ENCODE data around the gene PRDM8. TPM values are rescaled to one million over a fixed set of nuclear protein-coding genes. Genes with fewer than 3 reads are reported as not detected.

The PRDM8 gene
- total and polyA plus RNA-seq, 2 of the 8 experiments (the other 6 are each of a cell fraction or from before 2014, with no cell fraction given): not detected

GRCh38 chr4:80207172-80207583 lies 9.9 kb downstream of the PRDM8 start:
- peaks cover 8% of the 10 kb centered on the region; the same call in 1 of the 2 replicates for H3K23me2 ChIP-seq (ENCODE audit: low read depth, low read length)
- peak in 1 of 2 experiments; percentile 66 for DNase-seq (ENCODE audit: low read depth in 1 of 2, low spot score in 2 of 2)
- peaks cover 0 to 18% (median 3%) of the 10 kb centered on the region in 4 experiments; a peak in 4 of 7 replicates for H3K4me1 ChIP-seq (replicated peaks in 1 of 4; ENCODE audit: control insufficient read depth in 3 of 4, insufficient read depth in 4 of 4, low read length in 3 of 4)
- no peak for FAIRE-seq
- no peaks in the 10 kb centered on the region for H3K79me2 ChIP-seq (ENCODE audit: control insufficient read depth in 1 of 2, insufficient read depth in 2 of 2, low read length in 2 of 2)
- H3K56ac ChIP-seq (replicated peaks; ENCODE audit: insufficient read length, low read depth, low read length): no peak overlapping the region
- no peak overlapping the region for H4K8ac ChIP-seq (ENCODE audit: extremely low read depth, insufficient read depth, low read length)
- H3K4me3 ChIP-seq (ENCODE audit: extremely low read depth in 1 of 4, insufficient read depth in 2 of 4, low read depth in 3 of 4, low read length in 4 of 4): peak overlapping the region in 3 of 4 experiments; percentile 4 to 51 (median 28); a peak in 5 of 8 replicates
- H3K4ac ChIP-seq (replicated peaks; ENCODE audit: insufficient read length, low read depth, low read length): no peak overlapping the region
- H2AK5ac ChIP-seq (ENCODE audit: low read depth, low read length): no peak overlapping the region
- peak overlapping the region; percentile 89; the same call in 1 of the 2 replicates for H2AFZ ChIP-seq (ENCODE audit: low read length)
- no peak overlapping the region for H2BK15ac ChIP-seq (ENCODE audit: low read length)
- H4K5ac ChIP-seq (ENCODE audit: insufficient read length, low read depth, low read length): no peak overlapping the region
- peaks cover 9 to 23% of the 10 kb centered on the region in 2 experiments for H4K20me1 ChIP-seq (replicated peaks in 1 of 2; ENCODE audit: control insufficient read depth in 1 of 2, insufficient read depth in 2 of 2, low read length in 2 of 2)
- no peaks in the 10 kb centered on the region for H3K79me1 ChIP-seq (ENCODE audit: low read depth, low read length)
- H3K9me3 ChIP-seq (ENCODE audit: insufficient read depth in 2 of 2, low read depth in 1 of 2, low read length in 1 of 2): no peaks in the 10 kb centered on the region
- peak overlapping the region; percentile 50 to 72 for H3K4me2 ChIP-seq (ENCODE audit: insufficient read depth in 1 of 2, low read depth in 2 of 2, low read length in 2 of 2)
- H2BK120ac ChIP-seq (replicated peaks; ENCODE audit: low read depth, low read length): no peak overlapping the region
- no peak overlapping the region for H3K27ac ChIP-seq (ENCODE audit: low read depth, low read length)
- H4K91ac ChIP-seq (replicated peaks; ENCODE audit: insufficient read length, low read length): no peak overlapping the region
- no peak overlapping the region for H2BK5ac ChIP-seq (ENCODE audit: low read depth, low read length)
- H3K14ac ChIP-seq (ENCODE audit: insufficient read length): no peak overlapping the region
- no peak overlapping the region for H3K18ac ChIP-seq (ENCODE audit: extremely low read depth, low read length)
- peaks cover 0 to 6% (median 0%) of the 10 kb centered on the region in 4 experiments; a peak in 1 of 8 replicates for H3K36me3 ChIP-seq (ENCODE audit: control insufficient read depth in 2 of 4, insufficient read depth in 4 of 4, low read length in 3 of 4)
- H3K27me3 ChIP-seq (replicated peaks in 1 of 4; ENCODE audit: control insufficient read depth in 3 of 4, extremely low read depth in 1 of 4, insufficient read depth in 3 of 4, low read length in 3 of 4): peaks cover 59 to 85% (median 75%) of the 10 kb centered on the region in 4 experiments
- ChIA-PET CTCF (ENCODE audit: partially characterized antibody) (interaction anchor here (1.2 to 3.5 kb wide), 6 partner anchors 9 to 1254 kb away, joined by 3 to 10 read pairs (median 6); partner anchors contain the start of gene PRDM8), POLR2A (ENCODE audit: partially characterized antibody) (interaction anchor here (0.8 kb wide), 1 partner anchor 10 kb away, joined by 3 read pairs; no protein-coding TSS in a partner anchor)
- no peak overlapping the region for H3K9ac ChIP-seq (replicated peaks in 1 of 4; ENCODE audit: extremely low read depth in 1 of 4, low read depth in 3 of 4, low read length in 3 of 4)
- 0 out of 2 replicates have a peak overlapping the region, but pooled peaks have one; percentile 2 for H2BK12ac ChIP-seq (ENCODE audit: low read depth, low read length)
- WGBS, 2 experiments (ENCODE audit: extremely low coverage in 1 of 2, insufficient coverage in 1 of 2, insufficient read length in 1 of 2, insufficient replicate concordance in 2 of 2, low coverage in 1 of 2, low lambda C conversion rate in 2 of 2, missing lambda C conversion rate in 1 of 2): 6% methylated on average over 26 of the region's 27 CpGs; no CpG with 5 or more reads in 1 of the 2 experiments
- no peak overlapping the region for H3K23ac ChIP-seq (ENCODE audit: insufficient read length)
- no peak overlapping the region for H2BK20ac ChIP-seq (ENCODE audit: low read length)
- TF ChIP-seq TAF1 (IDR thresholded peaks at IDR 0.05; ENCODE audit: low read depth, low read length): no peak
- no peak for TF ChIP-seq CTCF (IDR thresholded peaks at IDR 0.05; ENCODE audit: control extremely low read depth in 1 of 3, insufficient read depth in 1 of 3, low read depth in 1 of 3, low read length in 3 of 3)
- TF ChIP-seq ATF2 (IDR thresholded peaks at IDR 0.05; ENCODE audit: low read length): no peak
- no peak for TF ChIP-seq CBX5 (IDR thresholded peaks at IDR 0.05; ENCODE audit: low read depth, low read length)
- TF ChIP-seq SUZ12 (IDR thresholded peaks at IDR 0.05; ENCODE audit: low read length): peak; percentile 93
- peak; percentile 79 for TF ChIP-seq RNF2 (IDR thresholded peaks at IDR 0.05; ENCODE audit: borderline replicate concordance, low read depth, low read length, missing control alignments, poor library complexity, severe bottlenecking)
- peak; percentile 83 for TF ChIP-seq KDM4A (IDR thresholded peaks at IDR 0.05; ENCODE audit: low read depth, low read length, severe bottlenecking)
- no peak for TF ChIP-seq GTF2F1 (IDR thresholded peaks at IDR 0.05; ENCODE audit: borderline replicate concordance, low read depth, low read length)

Data from H1 (cell line).